Measurements from ENCODE around the gene ABCC11. TPM values are rescaled to one million over a fixed set of nuclear protein-coding genes. Genes with fewer than 3 reads are reported as not detected.
A peak's percentile ranks its signal among the peaks of the same experiment; 100 is the strongest.

Gene ABCC11
- total and polyA plus RNA-seq, 2 of the 13 experiments (the other 11 are each of a cell fraction or from before 2014, with no cell fraction given), result 1.0 to 1.4 TPM

GRCh38 chr16:48188449-48189102 is 58.8 kb downstream of the ABCC11 start (continued):
- TF ChIP-seq MLX (CRISPR knock-in tag; IDR thresholded peaks at IDR 0.05), result peak; percentile 40; the same call in 1 of the 2 replicates
- TF ChIP-seq RBAK (CRISPR knock-in tag; IDR thresholded peaks at IDR 0.05), result no peak
- 0 out of 2 replicates have a peak, but pooled peaks have one; percentile 44 for TF ChIP-seq ZKSCAN8 (CRISPR knock-in tag; IDR thresholded peaks at IDR 0.05; ENCODE audit: borderline replicate concordance)
- TF ChIP-seq MEIS2 (CRISPR knock-in tag; IDR thresholded peaks at IDR 0.05), result no peak
- no peak for TF ChIP-seq SP4 (CRISPR knock-in tag; IDR thresholded peaks at IDR 0.05)
- no peak for TF ChIP-seq CERS6 (CRISPR knock-in tag; IDR thresholded peaks at IDR 0.05)
- no peak for TF ChIP-seq TRAFD1 (CRISPR knock-in tag; IDR thresholded peaks at IDR 0.05; ENCODE audit: borderline replicate concordance)
- peak; percentile 73; the same call in 1 of the 2 replicates for TF ChIP-seq ZMYM2 (CRISPR knock-in tag; IDR thresholded peaks at IDR 0.05)
- no peak for TF ChIP-seq ZNF24 (IDR thresholded peaks at IDR 0.05)
- no peak for TF ChIP-seq ISX (CRISPR knock-in tag; conservative IDR thresholded peaks at IDR 0.05)
- TF ChIP-seq PREB (CRISPR knock-in tag; IDR thresholded peaks at IDR 0.05), result no peak
- no peak for TF ChIP-seq ZBTB3 (CRISPR knock-in tag; IDR thresholded peaks at IDR 0.05; ENCODE audit: borderline replicate concordance, low read depth)
- no peak for TF ChIP-seq ZNF451 (CRISPR knock-in tag; IDR thresholded peaks at IDR 0.05)
- peak; percentile 21; the same call in 1 of the 2 replicates for TF ChIP-seq THAP11 (CRISPR knock-in tag; IDR thresholded peaks at IDR 0.05)
- TF ChIP-seq CBX1 (IDR thresholded peaks at IDR 0.05; ENCODE audit: low read depth), result no peak
- no peak for TF ChIP-seq SCMH1 (CRISPR knock-in tag; IDR thresholded peaks at IDR 0.05; ENCODE audit: borderline replicate concordance)
- peak; percentile 58 for TF ChIP-seq FOXA3 (CRISPR knock-in tag; IDR thresholded peaks at IDR 0.05)
- no peak for TF ChIP-seq RAD21 (CRISPR knock-in tag; IDR thresholded peaks at IDR 0.05)
- no peak for TF ChIP-seq MXD4 (CRISPR knock-in tag; IDR thresholded peaks at IDR 0.05)
- peak; percentile 94 for TF ChIP-seq CEBPG (CRISPR knock-in tag; IDR thresholded peaks at IDR 0.05)
- TF ChIP-seq TRIM22 (IDR thresholded peaks at IDR 0.05), result no peak
- 0 out of 2 replicates have a peak, but pooled peaks have one; percentile 8 for TF ChIP-seq SKIL (CRISPR knock-in tag; IDR thresholded peaks at IDR 0.05; ENCODE audit: borderline replicate concordance)
- peak; percentile 77 for TF ChIP-seq RXRB (CRISPR knock-in tag; IDR thresholded peaks at IDR 0.05; ENCODE audit: borderline replicate concordance)

All from HepG2 (cell line).